IPS-NIHi7 (cell line): ENCODE measurements around the gene MPST.
A peak's percentile ranks its signal among the peaks of the same experiment; 100 is the strongest.
"Not testable (repeated sequence)": the region's sequence is repeated elsewhere in the genome, so short reads cannot be mapped to it uniquely, and the experiment has no call there.

Experiments
- DNase-seq: peaks from one replicate; pipeline ENCODE4 v3.0.0; 2012; ENCODE audit warnings: mixed read lengths; ENCODE audit errors: extremely low spot score

The MPST gene

DNA sequence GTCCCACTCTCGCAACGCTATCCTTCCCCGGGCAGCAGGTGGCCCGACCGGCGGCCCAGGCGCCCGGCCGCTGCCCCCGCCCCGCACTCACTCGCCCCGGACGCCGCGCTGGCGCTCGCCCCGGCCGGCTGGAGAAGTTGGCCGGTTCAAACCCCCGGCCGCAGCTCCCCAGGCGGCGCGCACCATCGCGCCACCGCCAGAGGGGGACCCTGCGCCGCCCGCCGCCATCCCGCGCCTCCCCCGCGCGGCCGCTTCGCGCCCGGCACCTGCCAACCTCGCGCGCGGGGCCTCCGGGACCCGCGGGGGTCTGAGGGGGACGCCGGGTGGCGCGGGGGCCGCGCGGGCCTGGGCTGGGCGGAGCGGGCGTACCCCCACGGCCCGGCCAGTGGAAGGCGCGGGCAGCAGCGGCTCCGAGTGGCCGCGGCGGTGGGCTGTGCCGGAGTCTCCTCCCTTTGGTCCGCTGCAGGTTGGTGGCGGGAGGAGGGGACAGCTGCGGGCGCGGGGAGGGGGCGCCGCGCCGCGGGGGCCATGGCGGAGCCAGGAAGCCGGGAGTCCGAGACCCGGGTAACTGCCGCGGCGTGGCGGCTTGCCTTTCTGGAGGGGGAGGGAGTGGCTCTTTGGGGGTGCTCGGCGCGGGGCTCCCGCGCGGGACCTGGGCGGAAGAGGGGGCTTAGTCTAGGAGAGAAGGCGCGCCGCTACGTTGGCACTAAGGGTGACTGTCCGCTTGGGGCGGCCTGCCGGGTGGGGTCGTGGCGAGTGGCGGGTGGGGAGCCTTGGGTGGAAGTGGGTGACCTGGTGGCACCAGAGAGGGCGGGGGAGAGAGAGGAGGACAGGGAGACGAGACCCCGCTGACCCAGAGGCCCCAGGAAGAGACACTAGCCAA lies at the start of gene MPST, which contains the start of gene TST:
TSS of gene MPST (plus strand) at position 434 of the 883 bp plus-strand sequence. CDS start at position 529, 95 bp downstream.
TSS of gene TST (minus strand) at position 139 of the 883 bp plus-strand sequence. CDS start 715 bp downstream, outside the sequence.
- peak; percentile 87 for DNase-seq

DNA sequence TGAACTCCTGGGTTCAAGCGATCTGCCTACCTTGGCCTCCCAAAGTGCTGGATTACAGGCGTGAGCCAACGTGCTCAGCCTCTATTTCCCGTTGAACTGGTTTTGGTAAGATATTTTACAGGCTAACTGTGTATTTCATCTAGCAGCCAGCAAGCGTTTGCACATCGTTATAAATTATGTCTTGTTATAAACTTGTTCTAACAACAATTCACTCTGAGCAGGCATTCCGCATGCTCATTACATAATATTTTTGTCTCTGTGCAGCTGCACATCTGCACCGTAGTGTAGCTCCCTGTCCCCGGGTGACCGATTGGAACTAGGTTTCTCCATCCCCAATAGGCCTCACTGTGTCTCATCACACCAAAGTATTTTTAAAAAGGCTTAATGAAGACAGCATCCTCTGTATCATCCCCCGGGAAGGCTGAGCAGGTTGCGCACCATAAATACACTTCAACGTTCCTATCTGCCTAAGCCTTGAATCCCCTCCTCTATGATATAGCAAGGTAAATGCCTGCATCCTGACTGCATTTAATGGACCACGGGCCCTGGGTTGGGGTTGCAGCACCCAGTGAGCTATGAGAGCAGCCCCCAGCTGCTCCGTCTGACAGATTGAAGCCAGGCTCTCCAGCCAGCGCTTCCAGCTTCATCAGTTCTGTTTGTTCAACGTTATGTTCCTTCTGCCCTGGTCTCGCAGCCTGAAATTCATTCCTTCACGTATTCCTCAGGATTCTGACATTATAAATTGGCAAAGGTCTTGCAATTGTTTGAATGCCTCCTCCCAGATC lies 48.0 kb upstream of the MPST start:
- DNase-seq: no peak

DNA sequence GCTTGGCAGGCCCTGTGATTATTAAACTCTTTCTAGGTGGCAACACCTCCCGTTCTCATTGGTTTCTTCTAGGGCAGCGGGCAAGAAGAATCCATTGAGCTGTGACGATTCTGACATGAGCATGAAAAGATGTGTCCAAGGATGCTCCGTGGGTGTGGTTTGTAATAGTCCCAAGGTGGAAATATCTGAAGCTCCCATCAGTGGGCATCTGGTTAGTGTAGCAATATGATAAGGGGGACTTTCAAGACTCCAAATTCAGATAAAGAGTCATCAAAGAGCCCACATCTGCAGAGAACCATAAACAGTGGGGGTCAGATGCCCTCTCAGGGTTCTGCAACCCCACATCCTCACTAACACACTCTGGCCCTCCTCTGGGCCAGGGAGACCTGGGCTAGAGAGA lies 42.9 kb upstream of the MPST start:
- DNase-seq: no peak

DNA sequence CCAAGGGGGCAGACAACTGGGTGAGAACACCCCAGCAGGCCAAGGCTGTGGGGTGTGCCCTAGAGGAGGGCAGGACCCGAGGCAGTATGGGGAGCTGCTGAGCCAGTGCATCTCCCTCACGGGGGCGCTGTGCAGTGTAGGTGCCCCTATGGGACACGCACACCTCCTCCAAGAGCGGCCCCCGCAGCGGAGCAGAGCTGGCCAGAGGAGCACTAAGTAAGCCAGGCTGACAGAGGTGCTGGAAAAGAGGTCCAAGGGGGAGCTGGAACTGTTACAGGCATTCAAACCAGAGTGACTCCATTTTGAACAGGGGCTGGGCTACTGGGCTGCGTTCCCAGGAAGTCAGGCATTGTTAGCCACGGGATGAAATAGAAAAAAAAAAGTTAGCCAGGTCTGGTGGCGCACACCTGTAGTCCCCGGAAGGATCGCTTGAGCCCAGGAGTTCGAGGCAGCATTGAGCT lies 42.1 kb upstream of the MPST start:
- DNase-seq: peak; percentile 88

DNA sequence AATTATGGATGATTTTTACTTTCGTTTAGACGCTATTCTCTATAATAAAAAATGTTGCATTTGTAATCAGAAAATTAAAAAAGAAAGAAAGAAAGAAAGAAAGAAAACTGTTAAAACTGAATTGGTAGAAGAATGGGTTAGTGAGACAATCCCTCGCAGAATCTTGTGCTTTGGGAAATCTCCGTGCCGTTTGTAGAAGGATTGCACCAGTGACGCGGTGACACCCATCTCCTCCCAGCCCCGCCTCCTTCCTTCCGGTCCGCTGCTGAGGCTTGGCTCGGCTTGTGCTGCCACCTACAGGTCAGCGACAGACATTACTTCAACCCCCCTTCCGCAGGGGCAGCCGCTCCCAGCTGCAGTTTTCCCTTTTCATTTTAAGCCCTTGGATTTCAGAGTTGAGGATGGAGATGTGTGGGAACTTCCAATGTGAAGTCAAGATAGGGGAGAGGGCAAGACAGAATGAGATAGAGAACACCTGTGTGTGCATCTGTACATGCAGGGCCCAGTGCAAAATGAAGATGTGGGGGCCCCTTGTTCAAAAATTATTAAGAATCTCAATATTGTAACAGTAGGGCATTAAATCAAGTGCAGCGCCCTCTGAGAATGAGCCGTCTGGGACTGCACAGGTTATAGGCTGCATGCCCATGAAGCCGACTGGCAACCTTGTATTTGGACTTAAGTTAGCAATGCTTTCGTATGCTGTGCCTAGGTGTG lies 41.4 kb upstream of the MPST start:
- DNase-seq: peak; percentile 97

DNA sequence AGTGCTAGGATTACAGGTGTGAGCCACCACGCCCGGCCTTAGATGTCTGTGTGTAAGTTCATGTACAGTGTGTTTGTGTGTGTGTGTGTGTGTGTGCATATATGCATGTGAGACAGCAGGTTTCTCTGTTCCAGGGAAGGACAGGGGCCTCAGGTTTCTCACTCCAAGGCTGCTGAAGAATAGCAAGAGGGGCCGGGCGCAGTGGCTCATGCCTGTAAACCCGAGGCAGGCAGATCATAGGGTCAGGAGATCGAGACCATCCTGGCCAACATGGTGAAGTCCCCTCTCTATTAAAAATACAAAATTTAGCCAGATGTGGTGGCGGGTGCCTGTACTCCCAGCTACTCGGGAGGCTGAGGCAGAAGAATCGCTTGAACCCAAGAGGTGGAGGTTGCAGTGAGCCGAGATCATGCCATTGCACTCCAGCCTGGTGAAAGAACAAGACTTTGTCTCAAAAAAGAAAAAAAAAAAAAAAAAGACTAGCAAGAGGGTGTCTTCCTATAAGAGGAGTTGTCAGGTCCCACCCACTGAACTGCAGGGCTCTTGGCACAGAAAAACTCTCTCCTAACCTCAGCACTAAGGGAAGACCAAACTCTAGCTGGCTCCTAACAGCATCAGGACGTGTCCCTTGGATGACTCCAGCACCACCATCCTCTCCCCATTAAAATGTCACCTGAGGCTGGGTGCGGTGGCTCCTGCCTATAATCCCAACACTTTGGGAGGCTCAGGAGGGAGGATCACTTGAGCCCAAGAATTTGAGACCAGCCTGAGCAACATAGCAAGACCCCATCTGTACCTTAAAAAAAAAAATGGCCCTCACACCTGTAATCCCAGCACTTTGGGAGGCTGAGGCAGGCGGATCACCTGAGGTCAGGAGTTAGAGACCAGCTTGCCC lies 40.3 kb upstream of the MPST start:
- DNase-seq: no peak

DNA sequence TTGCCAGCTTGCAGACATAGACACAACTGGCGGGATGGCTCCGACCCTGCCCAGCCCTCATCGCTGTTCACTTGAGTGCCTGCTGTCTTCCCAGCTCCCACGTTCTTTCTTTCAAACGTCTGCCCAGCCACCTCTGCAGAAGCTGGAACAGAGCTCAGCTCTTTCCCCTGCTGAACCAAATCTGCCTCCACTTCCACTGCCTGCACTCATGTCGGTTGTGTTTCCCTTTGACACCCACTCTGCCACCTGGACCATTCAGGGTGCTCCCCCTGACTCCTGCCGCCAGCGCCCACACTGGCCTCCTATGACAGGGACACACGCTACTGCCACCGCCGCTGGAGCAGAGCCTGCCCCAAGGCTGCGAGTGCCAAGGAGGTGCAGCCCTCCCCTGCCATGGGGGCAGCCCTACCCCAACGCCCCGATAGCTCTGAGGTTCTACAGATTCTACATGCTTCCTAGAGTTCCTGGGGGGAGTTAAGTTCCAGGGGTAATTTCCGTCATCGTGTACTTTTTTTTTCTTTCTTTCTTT lies 38.2 kb upstream of the MPST start:
- DNase-seq: no peak

DNA sequence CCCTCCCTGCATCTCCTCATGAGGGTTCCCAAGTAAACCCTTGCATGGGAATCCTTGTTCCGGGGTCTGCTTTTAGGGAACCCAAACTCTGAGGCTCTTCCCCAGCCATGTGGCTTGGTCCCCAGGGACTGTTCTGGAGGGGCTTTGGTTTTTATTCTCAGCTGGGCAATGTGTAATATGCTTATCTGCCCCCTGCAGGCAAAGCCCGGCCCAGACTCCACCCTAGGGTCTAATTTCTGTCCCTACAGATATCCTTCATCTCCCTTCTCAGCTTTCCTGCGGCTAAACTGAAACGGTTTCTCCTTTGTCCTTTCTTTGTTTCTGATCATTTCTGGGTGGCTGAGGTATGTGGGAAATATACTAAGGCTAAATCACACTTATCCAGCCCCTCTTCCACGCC lies 37.4 kb upstream of the MPST start:
- DNase-seq: no peak

DNA sequence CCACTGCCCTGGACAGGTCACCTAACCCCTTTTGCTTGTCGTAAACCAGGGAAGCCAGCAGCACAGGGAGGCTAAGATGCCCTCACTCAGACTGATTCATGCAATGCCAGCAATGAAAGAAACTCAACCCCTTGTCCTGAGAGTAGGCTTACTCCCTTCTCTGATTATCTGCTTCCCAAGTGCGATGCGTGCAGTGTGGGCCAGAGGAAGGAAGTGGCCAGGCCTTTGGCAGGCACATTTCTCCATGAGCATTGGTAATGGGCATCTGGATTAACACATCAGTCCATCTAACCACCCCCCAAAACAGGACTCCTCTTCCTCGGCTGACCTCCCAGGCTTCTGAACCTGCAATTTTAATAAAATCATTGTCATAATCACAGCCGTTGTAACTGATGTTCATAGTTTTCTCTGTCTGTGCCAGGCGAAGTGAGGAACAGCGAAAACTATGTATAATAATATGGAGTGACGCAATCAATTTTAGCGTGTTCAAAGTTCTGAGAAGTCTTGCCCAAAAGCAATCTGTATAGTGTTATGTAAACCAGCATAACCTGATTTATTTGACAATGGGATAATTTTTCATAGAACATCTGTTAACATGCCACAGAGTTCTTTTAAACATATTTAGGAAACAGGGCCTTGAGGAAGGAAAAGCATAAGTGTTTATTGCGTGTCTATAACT lies 34.2 kb upstream of the MPST start:
- DNase-seq: no peak

DNA sequence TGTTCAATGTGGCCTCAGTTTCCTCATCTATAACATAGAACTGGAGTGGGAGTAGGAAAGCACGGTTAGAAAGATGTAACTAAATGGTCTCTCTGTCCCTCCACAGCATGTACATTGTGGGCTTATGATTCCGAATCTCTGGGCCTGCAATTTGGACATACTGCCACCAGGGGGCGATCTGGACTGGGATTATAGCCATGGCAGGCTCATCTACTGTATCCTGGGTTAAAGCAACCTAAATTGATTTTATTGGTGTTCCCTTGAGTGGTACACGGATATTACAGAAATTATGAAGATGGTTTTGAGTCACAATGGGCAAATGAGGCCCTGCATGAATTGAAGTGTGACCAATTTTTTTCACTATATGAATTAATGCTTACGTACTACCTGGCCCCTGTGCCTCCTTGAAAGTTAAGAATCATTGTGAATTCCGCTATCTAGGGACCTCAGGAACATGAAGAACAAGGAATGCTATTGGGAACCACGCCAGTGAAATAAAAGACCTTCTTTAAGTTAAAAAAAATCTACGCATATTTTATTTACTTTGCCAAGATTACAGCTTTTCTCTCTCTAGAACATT lies 33.2 kb upstream of the MPST start:
- DNase-seq: peak; percentile 62

DNA sequence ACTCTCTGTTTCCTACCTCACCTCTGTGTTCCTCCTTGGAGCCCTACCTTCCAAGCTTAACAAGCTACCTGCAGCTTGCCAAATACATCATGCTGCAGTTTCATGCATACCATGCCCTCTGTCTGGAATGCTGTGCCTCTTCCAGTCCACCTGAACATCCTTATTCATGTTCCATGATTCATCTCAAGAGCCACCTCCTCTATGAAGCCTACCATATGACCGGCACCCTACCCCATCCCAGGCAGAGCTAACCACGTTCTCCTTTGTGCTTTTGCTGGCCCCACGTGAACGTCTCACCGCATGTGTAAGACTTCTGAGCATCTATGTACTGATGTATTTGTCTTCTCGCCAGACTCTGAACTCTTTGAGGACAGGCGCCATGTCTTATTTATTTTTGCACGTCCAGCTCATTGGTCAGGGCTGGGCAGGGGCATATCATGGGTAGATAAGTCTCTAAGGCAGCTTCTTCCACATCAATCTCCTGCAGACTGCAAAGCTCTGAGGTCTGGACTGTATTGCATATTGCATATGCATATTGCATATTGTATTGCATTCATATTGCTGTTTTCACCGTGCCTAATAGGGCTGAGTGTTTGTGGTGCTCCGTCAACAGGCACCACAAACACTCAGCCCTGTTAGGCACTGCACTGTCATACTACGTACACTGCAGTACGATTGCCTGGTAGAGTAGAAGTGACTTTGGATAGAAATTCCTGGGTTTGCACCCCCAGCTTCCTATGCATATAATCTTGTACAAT lies 31.3 kb upstream of the MPST start:
- no peak for DNase-seq

DNA sequence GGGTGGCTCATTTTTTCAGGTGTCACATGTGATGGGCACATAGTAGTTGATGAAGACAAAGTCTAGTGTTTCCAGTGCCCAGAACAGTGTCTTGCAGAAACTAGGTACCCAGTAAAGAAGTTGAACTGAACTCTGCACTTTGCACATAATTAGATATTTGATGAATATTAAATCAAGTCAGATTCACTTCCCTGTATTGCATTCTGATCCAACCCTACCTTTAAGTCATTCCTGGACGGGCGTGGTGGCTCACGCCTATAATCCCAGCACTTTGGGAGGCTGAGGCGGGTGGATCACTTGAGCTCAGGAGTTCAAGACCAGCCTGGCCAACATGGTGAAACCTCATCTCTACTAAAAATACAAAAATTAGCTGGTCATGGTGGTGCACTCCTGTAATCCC lies 30.5 kb upstream of the MPST start:
- not testable (repeated sequence) for DNase-seq

DNA sequence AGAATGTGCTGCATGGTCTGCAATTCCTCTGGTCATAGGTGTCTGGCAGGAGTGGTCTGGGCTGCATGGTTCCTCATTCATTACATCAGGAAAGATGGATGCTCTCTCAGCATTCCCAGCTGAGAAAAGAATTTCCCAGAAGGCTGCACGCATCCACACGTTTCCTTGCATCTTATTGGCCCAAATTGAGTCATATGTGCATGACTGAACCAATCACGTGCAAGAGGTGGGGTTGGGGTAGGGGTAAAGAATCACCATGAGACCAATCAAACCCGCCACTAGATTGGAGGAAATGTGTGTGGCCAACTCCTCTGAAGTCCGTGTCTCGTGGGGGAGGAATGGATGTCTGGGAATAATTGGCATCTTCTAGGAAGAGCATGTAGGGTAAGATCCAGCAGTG lies 29.1 kb upstream of the MPST start:
- no peak for DNase-seq

DNA sequence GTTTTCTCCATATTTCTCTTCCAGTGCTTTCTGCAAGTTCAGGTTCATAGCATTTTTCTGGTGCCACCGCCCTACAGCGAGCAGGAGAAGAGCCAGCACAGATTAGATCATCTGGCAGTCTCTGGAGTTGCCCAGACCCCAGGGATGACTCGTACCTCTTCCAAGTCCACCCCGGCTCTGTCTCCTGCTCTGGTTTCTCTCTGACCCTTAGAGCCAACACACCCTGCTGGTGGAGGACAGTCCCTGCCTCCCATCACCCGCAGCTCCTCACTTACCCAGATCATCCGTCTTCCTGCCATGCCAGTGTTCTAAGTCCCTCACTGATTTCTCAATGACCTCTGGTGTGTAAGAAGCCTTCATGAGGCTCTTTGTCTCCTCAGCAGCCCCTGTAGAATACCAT lies 28.3 kb upstream of the MPST start:
- peak; percentile 41 for DNase-seq

DNA sequence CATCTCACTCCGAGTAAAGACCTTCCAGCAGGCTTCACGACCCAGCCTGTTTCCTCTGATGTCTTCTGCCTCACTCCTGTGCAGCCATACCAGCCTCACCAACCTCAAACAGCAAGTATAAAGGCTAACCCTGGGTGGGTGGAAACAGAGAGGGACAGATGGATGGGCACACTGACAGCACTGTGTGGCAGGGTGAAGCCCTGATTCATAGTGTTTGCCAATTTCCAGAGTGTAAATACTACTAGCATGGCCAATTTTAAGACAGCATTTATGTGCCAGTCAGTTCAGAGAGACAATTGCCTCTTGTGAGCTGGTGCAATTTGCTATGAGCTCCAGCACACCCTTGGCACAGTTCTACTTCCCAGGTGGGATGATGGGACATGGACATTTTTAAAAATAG lies 21.8 kb upstream of the MPST start:
- no peak for DNase-seq

DNA sequence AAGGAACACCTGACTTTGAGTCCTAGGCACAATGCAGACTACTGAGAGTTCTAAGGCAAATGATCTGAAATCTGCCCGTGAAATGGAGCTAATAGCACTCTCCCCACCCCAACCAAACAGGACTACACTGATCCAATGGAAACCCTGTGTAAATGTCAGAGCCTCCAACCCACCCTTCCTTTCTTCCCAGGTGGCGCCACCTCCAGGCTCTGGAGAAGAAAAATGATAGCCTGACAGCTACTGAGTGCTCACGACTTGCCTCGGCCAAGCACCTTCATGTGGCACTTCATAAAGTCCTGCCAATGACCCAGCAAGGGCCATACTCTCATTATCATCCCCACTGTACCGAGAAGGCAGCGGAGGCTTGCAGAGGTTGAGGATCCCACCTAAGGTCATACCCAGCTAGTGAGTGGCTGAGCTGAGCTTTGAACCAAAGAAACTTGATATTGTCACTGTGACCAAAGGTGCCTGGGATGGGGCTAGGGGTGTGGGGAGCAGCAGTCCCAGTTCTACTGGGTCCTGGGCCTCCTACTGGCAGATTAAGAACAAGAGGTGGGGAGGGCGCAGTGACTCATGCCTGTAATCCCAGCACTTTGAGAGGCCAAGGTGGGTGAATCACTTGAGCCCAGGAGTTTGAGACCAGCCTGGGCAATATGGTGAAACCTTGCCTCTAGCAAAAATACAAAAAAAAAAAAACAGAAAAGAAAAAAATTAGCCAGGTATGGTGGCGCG lies 20.8 kb upstream of the MPST start:
- DNase-seq: peak; percentile 49

DNA sequence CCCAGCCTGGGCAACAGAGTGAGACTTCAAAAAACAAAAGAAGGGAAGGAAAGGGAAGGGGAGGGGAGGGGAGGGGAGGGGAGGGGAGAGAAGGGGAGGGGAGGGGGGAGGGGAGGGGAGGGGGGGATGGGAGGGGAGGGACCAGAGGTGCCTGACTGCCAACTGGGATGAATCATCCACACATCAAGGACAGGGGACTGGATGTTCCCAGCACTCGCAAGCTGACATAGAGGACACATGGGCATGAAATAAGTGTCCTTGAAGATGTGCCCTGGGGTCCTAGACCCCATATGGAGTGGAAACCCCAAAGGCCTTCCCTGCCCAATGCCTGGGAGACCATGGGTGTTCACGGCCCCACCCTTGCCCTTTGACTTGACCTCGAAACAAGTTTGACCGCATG lies 20.1 kb upstream of the MPST start:
- DNase-seq: peak; percentile 53
